H9 (cell line): ENCODE data around the gene NEDD9. TPM values are rescaled to one million over a fixed set of nuclear protein-coding genes. Genes with fewer than 3 reads are reported as not detected.

Experiments used
- DNase-seq: peaks from one replicate; pipeline ENCODE4 v3.0.0-alpha.2; 2017
- H2AFZ ChIP-seq: one replicate; pipeline ENCODE4 v1.6.1; 2013; ENCODE audit warnings: mild to moderate bottlenecking, low read length, control low read depth, moderate library complexity
- H2AK5ac ChIP-seq: 2 replicates; pipeline ENCODE4 v1.6.1; 2013; ENCODE audit warnings: low read length, control low read depth, mixed read lengths; ENCODE audit not compliant: insufficient read length
- H2BK120ac ChIP-seq: one replicate; pipeline ENCODE4 v1.6.1; 2013; ENCODE audit warnings: low read depth, mild to moderate bottlenecking, low read length, control low read depth, inconsistent platforms; ENCODE audit not compliant: poor library complexity, severe bottlenecking
- H2BK12ac ChIP-seq: 2 replicates; pipeline ENCODE4 v1.6.1; 2013; ENCODE audit warnings: low read length, control low read depth, mixed read lengths, low read depth; ENCODE audit not compliant: insufficient read length
- H2BK15ac ChIP-seq: 2 replicates; pipeline ENCODE4 v1.6.1; 2013; ENCODE audit warnings: low read depth, low read length, control low read depth
- H2BK20ac ChIP-seq: one replicate; pipeline ENCODE4 v1.6.1; 2013; ENCODE audit warnings: low read depth, mild to moderate bottlenecking, low read length, control low read depth, inconsistent platforms; ENCODE audit not compliant: poor library complexity, severe bottlenecking
- H2BK5ac ChIP-seq: 2 replicates; pipeline ENCODE4 v1.6.1; 2013; ENCODE audit warnings: low read length, control low read depth, mixed read lengths; ENCODE audit not compliant: insufficient read length
- H3K14ac ChIP-seq: 2 replicates; pipeline ENCODE4 v1.6.1; 2013; ENCODE audit warnings: low read length, control low read depth; ENCODE audit not compliant: insufficient read depth
- H3K18ac ChIP-seq: 2 replicates; pipeline ENCODE4 v1.6.1; 2013; ENCODE audit warnings: low read depth, mild to moderate bottlenecking, mixed read lengths, low read length, control low read depth; ENCODE audit not compliant: insufficient read length
- H3K23ac ChIP-seq: 2 replicates; pipeline ENCODE4 v1.6.1; 2013; ENCODE audit warnings: low read length, control low read depth, mixed read lengths, low read depth; ENCODE audit not compliant: insufficient read length
- H3K23me2 ChIP-seq: 2 replicates; pipeline ENCODE4 v1.6.1; 2013; ENCODE audit warnings: low read depth, mild to moderate bottlenecking, mixed read lengths, low read length, control low read depth; ENCODE audit not compliant: insufficient read length, poor library complexity, severe bottlenecking
- H3K27ac ChIP-seq: 2 replicates; pipeline ENCODE4 v1.5.1; 2013; ENCODE audit warnings: low read length, control low read depth, mixed read lengths, low read depth; ENCODE audit not compliant: insufficient read length
- H3K27me3 ChIP-seq: 2 replicates; pipeline ENCODE4 v1.6.1; 2013; ENCODE audit warnings: low read length, control low read depth, inconsistent platforms; ENCODE audit not compliant: insufficient read depth
- H3K4ac ChIP-seq: 2 replicates; pipeline ENCODE4 v1.6.1; 2013; ENCODE audit warnings: low read depth, mild to moderate bottlenecking, control low read depth, inconsistent platforms, low read length, moderate library complexity
- H3K4me1 ChIP-seq: 2 replicates; pipeline ENCODE4 v1.6.1; 2013; ENCODE audit warnings: low read length, control low read depth, inconsistent platforms; ENCODE audit not compliant: insufficient read depth
- H3K4me2 ChIP-seq: 2 replicates; pipeline ENCODE4 v1.6.1; 2013; ENCODE audit warnings: low read length, control low read depth, mixed read lengths; ENCODE audit not compliant: insufficient read length, insufficient read depth
- H3K56ac ChIP-seq: 2 replicates; pipeline ENCODE4 v1.6.1; 2013; ENCODE audit warnings: low read depth, mild to moderate bottlenecking, mixed read lengths, low read length, control low read depth; ENCODE audit not compliant: insufficient read length
- H3K79me1 ChIP-seq: 2 replicates; pipeline ENCODE4 v1.6.1; 2013; ENCODE audit warnings: low read depth, mild to moderate bottlenecking, moderate library complexity, low read length, control low read depth, inconsistent platforms; ENCODE audit not compliant: insufficient read depth, poor library complexity, severe bottlenecking
- H3K79me2 ChIP-seq: 2 replicates; pipeline ENCODE4 v1.6.1; 2013; ENCODE audit warnings: low read length, control low read depth, inconsistent platforms; ENCODE audit not compliant: insufficient read depth
- H3K9ac ChIP-seq: 2 replicates; pipeline ENCODE4 v1.6.1; 2013; ENCODE audit warnings: low read length, control low read depth, mixed read lengths; ENCODE audit not compliant: insufficient read length; ENCODE audit errors: extremely low read depth
- H3K9me3 ChIP-seq: one replicate; pipeline ENCODE4 v1.6.1; 2013; ENCODE audit warnings: low read depth, low read length, inconsistent platforms; ENCODE audit not compliant: control insufficient read depth
- H3T11ph ChIP-seq: one replicate; pipeline ENCODE4 v1.6.1; 2013; ENCODE audit warnings: mild to moderate bottlenecking, low read length, control low read depth, inconsistent platforms
- H4K20me1 ChIP-seq: one replicate; pipeline ENCODE4 v1.6.1; 2013; ENCODE audit not compliant: control insufficient read depth, insufficient read length, insufficient read depth
- H4K5ac ChIP-seq: 2 replicates; pipeline ENCODE4 v1.6.1; 2013; ENCODE audit warnings: low read depth, mild to moderate bottlenecking, mixed read lengths, low read length, control low read depth; ENCODE audit not compliant: insufficient read length
- H4K8ac ChIP-seq: replicated peaks from 2 replicates; pipeline ENCODE4 v1.6.1; 2013; ENCODE audit warnings: low read length, control low read depth, mixed read lengths, low read depth; ENCODE audit not compliant: insufficient read length
- H4K91ac ChIP-seq: 2 replicates; pipeline ENCODE4 v1.6.1; 2013; ENCODE audit warnings: low read depth, mild to moderate bottlenecking, moderate library complexity, mixed read lengths, low read length, control low read depth; ENCODE audit not compliant: insufficient read length
- H3K27ac Mint-ChIP-seq, 3 experiments: 2 replicates in 2 of 3; 3 replicates in 1 of 3; pipeline ENCODE4 v1.8.0; 2020 to 2021; ENCODE audit warnings: mixed read lengths in 3 of 3, mild to moderate bottlenecking in 1 of 3, moderate library complexity in 1 of 3
- H3K27me3 Mint-ChIP-seq: 2 replicates; pipeline ENCODE4 v1.8.0; 2021; ENCODE audit warnings: low read depth, mild to moderate bottlenecking, moderate library complexity, mixed read lengths
- H3K36me3 Mint-ChIP-seq, 3 experiments: 2 replicates in 2 of 3; 3 replicates in 1 of 3; pipeline ENCODE4 v1.8.0; 2020 to 2021; ENCODE audit warnings: low read depth in 3 of 3, mixed read lengths in 3 of 3; ENCODE audit not compliant: insufficient read depth in 1 of 3
- H3K4me1 Mint-ChIP-seq, 2 experiments: 2 replicates each; pipeline ENCODE4 v1.8.0; 2020; ENCODE audit warnings: mixed read lengths in 2 of 2
- H3K4me3 Mint-ChIP-seq, 2 experiments: 2 replicates in 1 of 2; 3 replicates in 1 of 2; pipeline ENCODE4 v1.8.0; 2020 to 2021; ENCODE audit warnings: mild to moderate bottlenecking in 2 of 2, mixed read lengths in 2 of 2, moderate library complexity in 1 of 2
- H3K9me3 Mint-ChIP-seq, 2 experiments: 2 replicates in 1 of 2; 3 replicates in 1 of 2; pipeline ENCODE4 v1.8.0; 2020; ENCODE audit warnings: mild to moderate bottlenecking in 2 of 2, mixed read lengths in 2 of 2, moderate library complexity in 1 of 2
- CTCF ChIP-seq: fragments of 200-600 bp; sonication (generic); conservative IDR thresholded peaks from 3 replicates; pipeline ENCODE4 v1.8.0; 2021; ENCODE audit warnings: antibody characterized with exemption, mild to moderate bottlenecking
- WGBS: extraction: QIAGEN DNeasy Blood & Tissue Kit; methylation state at CpG from one replicate; pipeline ENCODE4 v1.1.7; 2013; ENCODE audit warnings: missing lambda C conversion rate, low lambda C conversion rate, mixed read lengths; ENCODE audit not compliant: insufficient read length; ENCODE audit errors: extremely low coverage; 5-methylcytosine and 5-hydroxymethylcytosine counted together
- total RNA-seq: library from RNA; stranded (reverse); gene quantifications from 2 replicates; pipeline ENCODE4 v1.2.1, GENCODE V29; 2021

Gene NEDD9
- total RNA-seq, 1 experiment from 2014 or later, result 5.5 TPM

GRCh38 chr6:11245381-11246256 is 13.2 kb upstream of the NEDD9 start:
- no peak overlapping the region for H3T11ph ChIP-seq
- H3K23ac ChIP-seq, result no peak overlapping the region

More at GRCh38 chr6:11245381-11246256, 13.2 kb upstream of the NEDD9 start:
- Histone ChIP-seq H2BK5ac (no peak overlapping the region), H3K4ac (no peak overlapping the region), H4K20me1 (no peaks in the 10 kb centered on the region), H2BK15ac (no peak overlapping the region), H3K4me1 (peaks cover 4% of the 10 kb centered on the region; the same call in 1 of the 2 replicates), H3K23me2 (no peaks in the 10 kb centered on the region), H2BK120ac (no peak overlapping the region), H3K4me2 (no peak overlapping the region), H3K18ac (no peak overlapping the region), H3K14ac (no peak overlapping the region), H2BK20ac (no peak overlapping the region), H3K79me1 (no peaks in the 10 kb centered on the region), H4K91ac (no peak overlapping the region), H2AFZ (no peak overlapping the region), H3K79me2 (no peaks in the 10 kb centered on the region), H4K5ac (no peak overlapping the region), H3K27ac (no peak overlapping the region), H3K56ac (no peak overlapping the region), H2AK5ac (no peak overlapping the region), H3K27me3 (0 out of 2 replicates have a peak, but pooled peaks cover 3% of the 10 kb centered on the region), H2BK12ac (no peak overlapping the region), H3K9ac (no peak overlapping the region), H3K9me3 (no peaks in the 10 kb centered on the region), H4K8ac (no peak overlapping the region)
- peaks cover 3 to 5% (median 4%) of the 10 kb centered on the region in 3 experiments; a peak in 5 of 7 replicates for H3K36me3 Mint-ChIP-seq
- TF ChIP-seq CTCF, result no peak
- H3K9me3 Mint-ChIP-seq, result peaks cover 6 to 8% of the 10 kb centered on the region in 2 experiments; a peak in 4 of 5 replicates
- no CpG with 5 or more reads among the region's 9 CpGs for WGBS
- DNase-seq, result no peak
- no peak overlapping the region for H3K27ac Mint-ChIP-seq
- H3K27me3 Mint-ChIP-seq, result peaks cover 13% of the 10 kb centered on the region
- H3K4me1 Mint-ChIP-seq, result peaks cover 5 to 7% of the 10 kb centered on the region in 2 experiments
- H3K4me3 Mint-ChIP-seq, result no peak overlapping the region
